Astrocyte (in vitro differentiated cells and primary cell): ENCODE data around the gene PDZD2. TPM values are rescaled to one million over a fixed set of nuclear protein-coding genes. Genes with fewer than 3 reads are reported as not detected.
A peak's percentile ranks its signal among the peaks of the same experiment; 100 is the strongest.
"Not testable (repeated sequence)": the region's sequence is repeated elsewhere in the genome, so short reads cannot be mapped to it uniquely, and the experiment has no call there.

Experiments used
- DNase-seq: peaks from one replicate; pipeline ENCODE4 v3.0.0-alpha.2; 2010; ENCODE audit warnings: low read depth
- FAIRE-seq: peaks from 2 replicates; lab custom pipeline; 2011; peaks lifted over from hg19 to GRCh38; lab: Jason Lieb, UNC
- H2AFZ ChIP-seq: 2 replicates; pipeline ENCODE4 v1.6.0; 2012; ENCODE audit warnings: low read depth, low read length, inconsistent platforms
- H3K27ac ChIP-seq: 2 replicates; pipeline ENCODE4 v1.5.1; 2011; ENCODE audit warnings: low read depth, low read length, inconsistent platforms
- H3K27me3 ChIP-seq: 2 replicates; pipeline ENCODE4 v1.6.0; 2011; ENCODE audit warnings: low read length, inconsistent platforms; ENCODE audit not compliant: insufficient read depth
- H3K36me3 ChIP-seq: 2 replicates; pipeline ENCODE4 v1.5.1; 2011; ENCODE audit warnings: low read length, inconsistent platforms; ENCODE audit not compliant: insufficient read depth
- H3K4me1 ChIP-seq: 2 replicates; pipeline ENCODE4 v1.5.1; 2011; ENCODE audit warnings: low read length, inconsistent platforms; ENCODE audit not compliant: insufficient read depth
- H3K4me2 ChIP-seq: 2 replicates; pipeline ENCODE4 v1.6.0; 2012; ENCODE audit warnings: low read length, inconsistent platforms
- H3K4me3 ChIP-seq: 2 replicates; pipeline ENCODE4 v1.5.1; 2011; ENCODE audit warnings: low read depth, mild to moderate bottlenecking, low read length, inconsistent platforms; ENCODE audit not compliant: insufficient read depth
- H3K79me2 ChIP-seq: 2 replicates; pipeline ENCODE4 v1.6.0; 2012; ENCODE audit warnings: mild to moderate bottlenecking, low read length, inconsistent platforms; ENCODE audit not compliant: insufficient read depth
- H3K9ac ChIP-seq: 2 replicates; pipeline ENCODE4 v1.6.0; 2012; ENCODE audit warnings: mild to moderate bottlenecking, low read length, inconsistent platforms
- H3K9me3 ChIP-seq: 2 replicates; pipeline ENCODE4 v1.5.1; 2012; ENCODE audit warnings: low read depth, mild to moderate bottlenecking, low read length, inconsistent platforms; ENCODE audit not compliant: insufficient read depth
- H4K20me1 ChIP-seq: 2 replicates; pipeline ENCODE4 v1.6.0; 2012; ENCODE audit warnings: low read length, inconsistent platforms; ENCODE audit not compliant: insufficient read depth
- H3K27ac Mint-ChIP-seq: one replicate; pipeline ENCODE4 v1.8.0; 2021; ENCODE audit warnings: mild to moderate bottlenecking, mixed read lengths; ENCODE audit not compliant: unreplicated experiment
- H3K27me3 Mint-ChIP-seq: one replicate; pipeline ENCODE4 v1.8.0; 2021; ENCODE audit warnings: low read depth, mixed read lengths; ENCODE audit not compliant: unreplicated experiment
- H3K36me3 Mint-ChIP-seq: one replicate; pipeline ENCODE4 v1.8.0; 2021; ENCODE audit warnings: low read depth, mixed read lengths; ENCODE audit not compliant: unreplicated experiment
- H3K4me1 Mint-ChIP-seq: one replicate; pipeline ENCODE4 v1.8.0; 2021; ENCODE audit warnings: low read depth, mixed read lengths; ENCODE audit not compliant: unreplicated experiment
- H3K4me3 Mint-ChIP-seq: one replicate; pipeline ENCODE4 v1.8.0; 2021; ENCODE audit warnings: mild to moderate bottlenecking, moderate library complexity, mixed read lengths; ENCODE audit not compliant: unreplicated experiment
- H3K9me3 Mint-ChIP-seq: one replicate; pipeline ENCODE4 v1.8.0; 2021; ENCODE audit warnings: mild to moderate bottlenecking, mixed read lengths; ENCODE audit not compliant: unreplicated experiment
- CTCF ChIP-seq: IDR thresholded peaks from 2 replicates; pipeline ENCODE4 v1.5.1; 2011; ENCODE audit warnings: low read depth, mild to moderate bottlenecking, inconsistent platforms, low read length, moderate library complexity; ENCODE audit not compliant: insufficient read depth
- EZH2 ChIP-seq: IDR thresholded peaks from 2 replicates; pipeline ENCODE4 v1.6.1; 2012; ENCODE audit warnings: mild to moderate bottlenecking, low read length, inconsistent platforms; ENCODE audit not compliant: insufficient read depth
- total RNA-seq: library from RNA; stranded (reverse); gene quantifications from 2 replicates; pipeline ENCODE4 v1.2.1, GENCODE V29; 2021

PDZD2 gene
- total RNA-seq, 1 donor from 2014 or later: 10.3 TPM

GRCh38 chr5:32039601-32040000 is 400.7 kb downstream of the PDZD2 start:
- not testable (repeated sequence) for H3K27ac ChIP-seq, H3K9me3 Mint-ChIP-seq, H4K20me1 ChIP-seq, H2AFZ ChIP-seq, H3K36me3 ChIP-seq, H3K4me1 Mint-ChIP-seq, H3K4me1 ChIP-seq, FAIRE-seq, DNase-seq, H3K9me3 ChIP-seq, H3K27ac Mint-ChIP-seq, H3K4me3 Mint-ChIP-seq, H3K27me3 ChIP-seq, H3K9ac ChIP-seq, H3K27me3 Mint-ChIP-seq, H3K4me2 ChIP-seq, H3K79me2 ChIP-seq, H3K4me3 ChIP-seq
- peaks cover 14% of the 10 kb centered on the region for H3K36me3 Mint-ChIP-seq

- not testable (repeated sequence) for H3K27ac ChIP-seq, H3K27ac Mint-ChIP-seq, H3K79me2 ChIP-seq, H3K4me3 ChIP-seq, H3K4me2 ChIP-seq, H4K20me1 ChIP-seq, FAIRE-seq, H3K4me1 ChIP-seq, H3K27me3 Mint-ChIP-seq, H3K9ac ChIP-seq, H3K4me3 Mint-ChIP-seq, DNase-seq, H3K36me3 ChIP-seq, H3K9me3 ChIP-seq, H3K9me3 Mint-ChIP-seq, H3K27me3 ChIP-seq, H2AFZ ChIP-seq
- Mint-ChIP-seq H3K36me3 (peaks cover 14% of the 10 kb centered on the region), H3K4me1 (peaks cover 11% of the 10 kb centered on the region)
Measured at GRCh38 chr5:32040181-32040695, 401.3 kb downstream of the PDZD2 start.

GRCh38 chr5:32042551-32042961 is 403.6 kb downstream of the PDZD2 start:
- H3K27me3 ChIP-seq: peaks cover 2% of the 10 kb centered on the region
- H2AFZ ChIP-seq: no peak overlapping the region
- H4K20me1 ChIP-seq: no peaks in the 10 kb centered on the region
- no peaks in the 10 kb centered on the region for H3K79me2 ChIP-seq
- H3K27ac Mint-ChIP-seq: peak overlapping the region; percentile 62
- no peak overlapping the region for H3K4me3 ChIP-seq
- peaks cover 14% of the 10 kb centered on the region for H3K36me3 Mint-ChIP-seq
- no peak overlapping the region for H3K9ac ChIP-seq
- no peak overlapping the region for H3K4me3 Mint-ChIP-seq
- H3K9me3 ChIP-seq: no peaks in the 10 kb centered on the region
- TF ChIP-seq EZH2 (no peak), CTCF (no peak)
- H3K27ac ChIP-seq: no peak overlapping the region
- peaks cover 11% of the 10 kb centered on the region for H3K4me1 Mint-ChIP-seq
- peaks cover 10% of the 10 kb centered on the region for H3K4me1 ChIP-seq
- no peaks in the 10 kb centered on the region for H3K36me3 ChIP-seq
- FAIRE-seq (no peak), DNase-seq (no peak)
- H3K27me3 Mint-ChIP-seq: no peaks in the 10 kb centered on the region
- peak overlapping the region; percentile 23 for H3K4me2 ChIP-seq
- H3K9me3 Mint-ChIP-seq: peaks cover 9% of the 10 kb centered on the region
